ENCODE results near the gene SAPCD1.

The SAPCD1 gene

DNA sequence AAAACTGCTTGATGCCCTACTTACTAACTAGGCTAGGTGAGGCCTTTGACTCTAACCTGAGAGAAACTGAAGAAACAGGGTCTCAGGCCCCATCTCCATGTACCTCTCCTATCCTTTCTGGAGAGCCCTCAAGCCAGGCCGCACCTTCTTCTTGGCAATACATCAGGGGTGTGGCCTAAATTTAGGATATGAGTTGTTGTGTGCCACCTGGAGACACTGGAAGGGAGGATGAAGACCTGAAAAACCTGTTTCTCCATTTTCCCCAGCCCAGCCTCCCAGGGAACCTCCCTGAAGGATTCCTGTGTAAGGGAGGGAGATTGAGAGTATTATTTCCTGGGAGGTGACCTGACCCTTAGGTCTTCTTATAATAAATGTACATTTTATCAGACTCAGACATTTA lies 44.2 kb upstream of the SAPCD1 start:
- Mint-ChIP-seq H3K4me3 (no peak overlapping the region), H3K27ac (no peak overlapping the region), H3K27me3 (ENCODE audit: low read depth) (peaks cover 4% of the 10 kb centered on the region), H3K36me3 (ENCODE audit: low read depth) (no peaks in the 10 kb centered on the region), H3K4me1 (peaks cover 21% of the 10 kb centered on the region), H3K9me3 (no peaks in the 10 kb centered on the region)
- TF ChIP-seq, protein P1, sequence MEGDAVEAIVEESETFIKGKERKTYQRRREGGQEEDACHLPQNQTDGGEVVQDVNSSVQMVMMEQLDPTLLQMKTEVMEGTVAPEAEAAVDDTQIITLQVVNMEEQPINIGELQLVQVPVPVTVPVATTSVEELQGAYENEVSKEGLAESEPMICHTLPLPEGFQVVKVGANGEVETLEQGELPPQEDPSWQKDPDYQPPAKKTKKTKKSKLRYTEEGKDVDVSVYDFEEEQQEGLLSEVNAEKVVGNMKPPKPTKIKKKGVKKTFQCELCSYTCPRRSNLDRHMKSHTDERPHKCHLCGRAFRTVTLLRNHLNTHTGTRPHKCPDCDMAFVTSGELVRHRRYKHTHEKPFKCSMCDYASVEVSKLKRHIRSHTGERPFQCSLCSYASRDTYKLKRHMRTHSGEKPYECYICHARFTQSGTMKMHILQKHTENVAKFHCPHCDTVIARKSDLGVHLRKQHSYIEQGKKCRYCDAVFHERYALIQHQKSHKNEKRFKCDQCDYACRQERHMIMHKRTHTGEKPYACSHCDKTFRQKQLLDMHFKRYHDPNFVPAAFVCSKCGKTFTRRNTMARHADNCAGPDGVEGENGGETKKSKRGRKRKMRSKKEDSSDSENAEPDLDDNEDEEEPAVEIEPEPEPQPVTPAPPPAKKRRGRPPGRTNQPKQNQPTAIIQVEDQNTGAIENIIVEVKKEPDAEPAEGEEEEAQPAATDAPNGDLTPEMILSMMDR (IDR thresholded peaks at IDR 0.05; ENCODE audit: unreplicated experiment in 3 of 3), result no peak

DNA sequence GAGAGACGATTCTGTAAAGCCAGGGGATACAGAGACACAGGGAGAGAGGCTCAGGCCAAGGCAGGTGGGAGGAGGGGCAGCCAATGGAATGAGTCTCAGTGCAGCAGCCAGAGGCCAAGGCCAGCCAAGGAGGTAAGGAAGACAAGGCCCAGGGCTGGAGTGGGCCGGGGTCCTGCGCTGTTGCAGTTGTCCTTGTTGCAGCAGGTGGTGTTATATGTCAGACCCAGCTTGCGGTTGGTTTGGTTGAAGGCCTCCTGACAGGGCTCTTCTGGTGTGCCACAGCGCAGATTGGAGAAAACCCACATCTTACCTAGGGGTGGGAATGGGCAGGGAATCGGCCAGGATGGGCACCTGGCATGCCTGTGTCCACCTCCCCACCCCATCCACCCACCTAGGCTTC lies 43.5 kb upstream of the SAPCD1 start:
- Mint-ChIP-seq H3K4me1 (peaks cover 15% of the 10 kb centered on the region), H3K4me3 (no peak overlapping the region), H3K27ac (no peak overlapping the region), H3K36me3 (ENCODE audit: low read depth) (peaks cover 3% of the 10 kb centered on the region), H3K27me3 (ENCODE audit: low read depth) (peaks cover 4% of the 10 kb centered on the region), H3K9me3 (no peaks in the 10 kb centered on the region)
- TF ChIP-seq, protein P1 (IDR thresholded peaks at IDR 0.05; ENCODE audit: unreplicated experiment in 3 of 3), result no peak

DNA sequence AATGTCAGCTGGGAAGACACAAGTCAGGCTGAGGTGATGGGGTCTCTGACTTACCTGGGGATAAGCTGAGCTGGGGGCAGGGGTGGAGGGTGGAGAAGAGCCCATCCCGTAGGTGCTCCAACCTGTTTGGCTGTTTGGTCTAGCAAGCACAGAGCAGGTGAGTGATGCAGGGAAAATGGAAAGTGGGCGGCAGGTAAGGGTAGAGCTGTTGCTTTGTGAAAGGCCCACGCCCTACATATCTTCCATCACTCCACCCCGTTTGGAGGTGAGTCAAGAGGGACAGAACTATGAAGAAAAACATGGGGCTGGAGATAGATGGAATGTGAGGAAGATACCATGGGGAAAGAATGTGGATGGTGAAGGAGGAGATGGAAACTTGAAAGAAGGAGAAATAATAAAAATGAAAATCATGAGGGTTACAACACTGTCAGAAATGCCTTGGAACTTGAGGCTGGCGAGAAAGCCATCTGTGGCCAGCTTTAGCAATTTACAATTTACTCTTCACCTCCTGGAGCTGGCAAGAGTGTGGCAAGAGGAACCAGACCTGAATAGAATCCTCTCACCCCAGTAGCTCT lies 42.2 kb upstream of the SAPCD1 start:
- Mint-ChIP-seq H3K27ac (no peak overlapping the region), H3K9me3 (no peaks in the 10 kb centered on the region), H3K4me3 (no peak overlapping the region), H3K36me3 (ENCODE audit: low read depth) (peaks cover 10% of the 10 kb centered on the region), H3K4me1 (peaks cover 4% of the 10 kb centered on the region), H3K27me3 (ENCODE audit: low read depth) (peaks cover 4% of the 10 kb centered on the region)
- TF ChIP-seq, protein P1 (IDR thresholded peaks at IDR 0.05; ENCODE audit: unreplicated experiment in 3 of 3), result no peak

DNA sequence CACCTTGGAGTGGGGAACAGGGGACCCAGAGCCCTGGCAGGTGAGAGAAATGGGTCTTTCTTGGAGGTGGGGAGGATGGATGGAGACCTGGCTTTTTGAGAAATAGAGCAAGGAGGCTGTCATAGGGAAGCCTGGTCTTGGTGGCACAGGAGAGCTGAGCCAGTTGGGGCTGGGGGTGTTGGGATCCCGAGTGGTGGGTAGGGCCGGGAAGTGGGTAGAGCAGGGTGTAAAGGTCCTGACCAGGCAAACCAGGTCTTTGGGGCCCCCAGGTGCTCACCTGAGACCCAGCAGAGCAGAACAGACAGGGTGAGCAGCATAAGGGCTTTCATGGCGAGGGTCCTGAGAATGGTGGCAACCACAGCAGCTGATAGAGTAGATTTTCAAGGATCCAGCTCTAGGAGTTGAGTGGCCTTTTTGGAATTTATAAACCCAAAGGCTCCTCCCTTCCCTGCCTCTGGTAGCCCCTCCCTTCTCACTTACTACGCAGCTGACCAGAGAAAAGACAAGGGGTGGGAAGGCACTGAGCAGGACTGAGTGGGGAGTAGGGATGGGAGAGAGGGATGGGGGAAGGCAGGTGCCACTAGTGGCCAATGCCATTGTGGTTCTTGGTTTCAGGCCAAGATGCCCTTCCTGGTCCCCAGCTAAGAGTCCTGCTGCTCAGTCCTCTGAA lies 41.0 kb upstream of the SAPCD1 start, which contains the start of gene LY6G6C:
Gene LY6G6C, minus strand, starts transcription at position 396 of the 670 bp plus-strand sequence. Its CDS starts 67 bp downstream, at position 329.
- TF ChIP-seq, protein P1 (IDR thresholded peaks at IDR 0.05; ENCODE audit: unreplicated experiment in 3 of 3), result no peak
- Mint-ChIP-seq H3K36me3 (ENCODE audit: low read depth) (peaks cover 21% of the 10 kb centered on the region), H3K27me3 (ENCODE audit: low read depth) (peaks cover 4% of the 10 kb centered on the region), H3K4me3 (peak within 1 kb of the TSS in 1 of 3 experiments; percentile 38), H3K27ac (no peak within 1 kb of the TSS), H3K9me3 (no peaks in the 10 kb centered on the region), H3K4me1 (no peaks in the 10 kb centered on the region)

DNA sequence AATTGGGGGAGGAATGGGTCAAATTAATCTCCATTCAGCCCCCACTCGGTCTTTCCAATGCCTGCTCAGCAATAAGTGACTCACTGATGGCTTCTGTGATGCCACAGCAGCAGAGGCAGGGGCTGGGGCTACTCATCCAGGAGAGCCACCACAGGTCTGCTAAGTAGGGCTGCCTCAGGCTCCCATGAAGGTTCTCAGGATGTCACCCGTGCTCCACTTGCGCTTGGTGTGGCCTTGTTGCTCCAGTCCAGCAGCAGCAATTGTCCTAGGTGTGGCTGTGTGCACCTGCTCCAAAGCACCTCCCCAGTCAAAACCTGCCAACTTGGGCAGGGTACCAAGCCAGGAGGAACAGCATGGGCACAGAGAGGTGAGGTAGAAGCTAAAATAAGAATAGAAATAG lies 40.3 kb upstream of the SAPCD1 start:
- Mint-ChIP-seq H3K4me3 (no peak overlapping the region), H3K36me3 (ENCODE audit: low read depth) (peaks cover 28% of the 10 kb centered on the region), H3K9me3 (no peaks in the 10 kb centered on the region), H3K27ac (no peak overlapping the region), H3K27me3 (ENCODE audit: low read depth) (peaks cover 4% of the 10 kb centered on the region), H3K4me1 (no peaks in the 10 kb centered on the region)
- TF ChIP-seq, protein P1 (IDR thresholded peaks at IDR 0.05; ENCODE audit: unreplicated experiment in 3 of 3), result no peak

Data from nephron (organoid).